Ectodermal cell (in vitro differentiated cells): ENCODE measurements around the gene GUCY1B1.
A peak's percentile ranks its signal among the peaks of the same experiment; 100 is the strongest.

ENCODE experiments used
- H3K27ac ChIP-seq: 2 replicates; pipeline ENCODE4 v1.7.0; 2013; ENCODE audit warnings: mild to moderate bottlenecking, low read depth, low read length; ENCODE audit not compliant: insufficient read depth, poor library complexity, severe bottlenecking
- H3K27me3 ChIP-seq: 2 replicates; pipeline ENCODE4 v1.7.0; 2013; ENCODE audit warnings: mild to moderate bottlenecking, low read length; ENCODE audit not compliant: insufficient read depth, control insufficient read depth, poor library complexity, severe bottlenecking
- H3K36me3 ChIP-seq: one replicate; pipeline ENCODE4 v1.7.0; 2013; ENCODE audit warnings: low read length; ENCODE audit not compliant: control insufficient read depth, insufficient read depth
- H3K4me1 ChIP-seq: one replicate; pipeline ENCODE4 v1.7.0; 2013; ENCODE audit warnings: low read length; ENCODE audit not compliant: control insufficient read depth, insufficient read depth
- H3K4me3 ChIP-seq: 2 replicates; pipeline ENCODE4 v1.7.0; 2013; ENCODE audit warnings: low read depth, low read length, control low read depth; ENCODE audit not compliant: insufficient read depth
- H3K9me3 ChIP-seq: 2 replicates; pipeline ENCODE4 v1.7.0; 2013; ENCODE audit warnings: mild to moderate bottlenecking, low read length, moderate library complexity; ENCODE audit not compliant: control insufficient read depth
- WGBS, 2 experiments: methylation state at CpG; one replicate each; pipeline ENCODE4 v1.1.7; 2013; ENCODE audit warnings: missing lambda C conversion rate in 2 of 2; 5-methylcytosine and 5-hydroxymethylcytosine counted together

GUCY1B1 gene

GRCh38 chr4:155854582-155855226 lies 95.9 kb downstream of the GUCY1B1 start:
- Histone ChIP-seq H3K9me3 (no peaks in the 10 kb centered on the region), H3K27ac (peak overlapping the region; percentile 57), H3K4me3 (no peak overlapping the region), H3K36me3 (no peaks in the 10 kb centered on the region), H3K27me3 (no peaks in the 10 kb centered on the region), H3K4me1 (no peaks in the 10 kb centered on the region)
- 55 to 76% methylated on average over 5 to 6 of the region's 6 CpGs for WGBS, 2 experiments

GRCh38 chr4:155855897-155856296 lies 97.1 kb downstream of the GUCY1B1 start:
- no peak overlapping the region for H3K4me3 ChIP-seq
- no peaks in the 10 kb centered on the region for H3K9me3 ChIP-seq
- no peaks in the 10 kb centered on the region for H3K36me3 ChIP-seq
- H3K27ac ChIP-seq: no peak overlapping the region
- H3K27me3 ChIP-seq: no peaks in the 10 kb centered on the region
- 88 to 100% methylated on average over 1 to 2 of the region's 2 CpGs for WGBS, 2 experiments
- no peaks in the 10 kb centered on the region for H3K4me1 ChIP-seq
